H1 (cell line): Measurements from ENCODE around the gene CDH11. TPM values are rescaled to one million over a fixed set of nuclear protein-coding genes. Genes with fewer than 3 reads are reported as not detected.

Experiments used
- CTCF ChIA-PET: fragments of 300-600 bp; sonication (Branson Sonifier 250); formaldehyde crosslinking; loops from one replicate; lab custom pipeline; 2021; ENCODE audit not compliant: partially characterized antibody; lab: Charles Lee
- POLR2A ChIA-PET: fragments of 300-600 bp; sonication (Branson Sonifier 250); formaldehyde crosslinking; loops from one replicate; lab custom pipeline; 2021; ENCODE audit warnings: inconsistent platforms; ENCODE audit not compliant: partially characterized antibody; lab: Charles Lee
- DNase-seq, 2 experiments: peaks; one replicate each; pipeline versions ENCODE4 v3.0.0 to v3.0.0-alpha.2; 2010 to 2022; ENCODE audit warnings: low spot score in 2 of 2, low read depth in 1 of 2, mixed read lengths in 1 of 2
- FAIRE-seq: peaks from 2 replicates; lab custom pipeline; 2011; peaks lifted over from hg19 to GRCh38; lab: Jason Lieb, UNC
- H2AFZ ChIP-seq: 2 replicates; pipeline ENCODE4 v1.8.1; 2012; ENCODE audit warnings: low read length, inconsistent platforms
- H2AK5ac ChIP-seq: 2 replicates; pipeline ENCODE4 v1.6.1; 2013; ENCODE audit warnings: low read depth, low read length
- H2BK120ac ChIP-seq: replicated peaks from 2 replicates; pipeline ENCODE3; 2013; ENCODE audit warnings: low read depth, low read length, inconsistent platforms
- H2BK12ac ChIP-seq: 2 replicates; pipeline ENCODE4 v1.6.1; 2013; ENCODE audit warnings: low read depth, low read length
- H2BK15ac ChIP-seq: 2 replicates; pipeline ENCODE4 v1.6.1; 2013; ENCODE audit warnings: low read length
- H2BK20ac ChIP-seq: 2 replicates; pipeline ENCODE4 v1.6.1; 2013; ENCODE audit warnings: low read length
- H2BK5ac ChIP-seq: 2 replicates; pipeline ENCODE4 v1.6.1; 2013; ENCODE audit warnings: low read depth, low read length
- H3K14ac ChIP-seq: 2 replicates; pipeline ENCODE4 v1.6.1; 2013; ENCODE audit warnings: inconsistent platforms; ENCODE audit not compliant: insufficient read length
- H3K18ac ChIP-seq: 2 replicates; pipeline ENCODE4 v1.6.1; 2013; ENCODE audit warnings: low read length; ENCODE audit errors: extremely low read depth
- H3K23ac ChIP-seq: 2 replicates; pipeline ENCODE4 v1.6.1; 2013; ENCODE audit warnings: inconsistent platforms; ENCODE audit not compliant: insufficient read length
- H3K23me2 ChIP-seq: 2 replicates; pipeline ENCODE4 v1.6.1; 2013; ENCODE audit warnings: low read depth, low read length
- H3K27ac ChIP-seq: 2 replicates; pipeline ENCODE4 v1.6.1; 2011; ENCODE audit warnings: low read depth, low read length, inconsistent platforms
- H3K27me3 ChIP-seq, 4 experiments: replicated peaks in 1 of 4; 1 replicate in 1 of 4; 2 replicates in 3 of 4; pipeline versions ENCODE4 v1.6.1 to v1.8.1; 2011 to 2013; ENCODE audit warnings: low read length in 3 of 4, mild to moderate bottlenecking in 3 of 4, inconsistent platforms in 2 of 4, mixed read lengths in 2 of 4, moderate library complexity in 1 of 4; ENCODE audit not compliant: control insufficient read depth in 3 of 4, insufficient read depth in 3 of 4; ENCODE audit errors: extremely low read depth in 1 of 4
- H3K36me3 ChIP-seq, 4 experiments: 2 replicates each; pipeline versions ENCODE4 v1.6.1 to v1.8.1; 2011 to 2013; ENCODE audit warnings: mild to moderate bottlenecking in 4 of 4, low read length in 3 of 4, moderate library complexity in 2 of 4, control low read depth in 1 of 4, inconsistent platforms in 1 of 4; ENCODE audit not compliant: insufficient read depth in 4 of 4, control insufficient read depth in 2 of 4
- H3K4ac ChIP-seq: replicated peaks from 2 replicates; pipeline ENCODE3; 2013; ENCODE audit warnings: low read length, low read depth, mixed read lengths, inconsistent platforms; ENCODE audit not compliant: insufficient read length
- H3K4me1 ChIP-seq, 4 experiments: replicated peaks in 1 of 4; 1 replicate in 1 of 4; 2 replicates in 3 of 4; pipeline versions ENCODE4 v1.6.1 to v1.8.1; 2011 to 2013; ENCODE audit warnings: low read length in 3 of 4, inconsistent platforms in 2 of 4, mixed read lengths in 1 of 4; ENCODE audit not compliant: insufficient read depth in 4 of 4, control insufficient read depth in 3 of 4
- H3K4me2 ChIP-seq, 2 experiments: 2 replicates each; pipeline versions ENCODE4 v1.6.1 to v1.8.1; 2011 to 2013; ENCODE audit warnings: low read depth in 2 of 2, low read length in 2 of 2, control low read depth in 1 of 2, inconsistent platforms in 1 of 2, mild to moderate bottlenecking in 1 of 2; ENCODE audit not compliant: insufficient read depth in 1 of 2
- H3K4me3 ChIP-seq, 4 experiments: fragments of 200-600, 300-600 bp in 1 of 4; sonication (generic), shearing (Covaris generic), sonication (Bioruptor Twin) in 1 of 4; 2 replicates each; pipeline versions ENCODE4 v1.5.1 to v1.8.1; 2011 to 2016; ENCODE audit warnings: low read length in 4 of 4, low read depth in 3 of 4, control low read depth in 2 of 4, inconsistent platforms in 2 of 4, mild to moderate bottlenecking in 2 of 4, mixed read lengths in 1 of 4, moderate library complexity in 1 of 4; ENCODE audit not compliant: insufficient read depth in 2 of 4; ENCODE audit errors: extremely low read depth in 1 of 4
- H3K56ac ChIP-seq: replicated peaks from 2 replicates; pipeline ENCODE3; 2013; ENCODE audit warnings: low read depth, mild to moderate bottlenecking, mixed read lengths, low read length, inconsistent platforms; ENCODE audit not compliant: insufficient read length
- H3K79me1 ChIP-seq: 2 replicates; pipeline ENCODE4 v1.6.1; 2013; ENCODE audit warnings: low read depth, low read length, control low read depth
- H3K79me2 ChIP-seq, 2 experiments: 2 replicates each; pipeline versions ENCODE4 v1.6.1 to v1.8.1; 2012 to 2013; ENCODE audit warnings: low read length in 2 of 2, mild to moderate bottlenecking in 2 of 2, inconsistent platforms in 1 of 2; ENCODE audit not compliant: insufficient read depth in 2 of 2, control insufficient read depth in 1 of 2
- H3K9ac ChIP-seq, 4 experiments: replicated peaks in 1 of 4; 1 replicate in 1 of 4; 2 replicates in 3 of 4; pipeline versions ENCODE4 v1.6.1 to v1.8.1; 2011 to 2013; ENCODE audit warnings: low read depth in 3 of 4, low read length in 3 of 4, control low read depth in 2 of 4, mild to moderate bottlenecking in 2 of 4, moderate library complexity in 2 of 4, inconsistent platforms in 1 of 4; ENCODE audit errors: extremely low read depth in 1 of 4
- H3K9me3 ChIP-seq, 2 experiments: 2 replicates each; pipeline versions ENCODE4 v1.6.1 to v1.8.1; 2012 to 2013; ENCODE audit warnings: mild to moderate bottlenecking in 2 of 2, moderate library complexity in 2 of 2, control low read depth in 1 of 2, inconsistent platforms in 1 of 2, low read depth in 1 of 2, low read length in 1 of 2, mixed read lengths in 1 of 2; ENCODE audit not compliant: insufficient read depth in 2 of 2
- H4K20me1 ChIP-seq, 2 experiments: replicated peaks in 1 of 2; 2 replicates each; pipeline versions ENCODE3 to v1.8.1; 2011 to 2013; ENCODE audit warnings: inconsistent platforms in 2 of 2, low read length in 2 of 2, mild to moderate bottlenecking in 1 of 2; ENCODE audit not compliant: insufficient read depth in 2 of 2, control insufficient read depth in 1 of 2
- H4K5ac ChIP-seq: 2 replicates; pipeline ENCODE4 v1.6.1; 2013; ENCODE audit warnings: low read length, low read depth, mixed read lengths, inconsistent platforms; ENCODE audit not compliant: insufficient read length
- H4K8ac ChIP-seq: 2 replicates; pipeline ENCODE4 v1.8.0; 2013; ENCODE audit warnings: mild to moderate bottlenecking, moderate library complexity, low read length, inconsistent platforms; ENCODE audit not compliant: insufficient read depth; ENCODE audit errors: extremely low read depth
- H4K91ac ChIP-seq: replicated peaks from 2 replicates; pipeline ENCODE3; 2013; ENCODE audit warnings: low read length, mixed read lengths, inconsistent platforms; ENCODE audit not compliant: insufficient read length
- BACH1 ChIP-seq: IDR thresholded peaks from 2 replicates; pipeline ENCODE4 v1.6.1; 2012; ENCODE audit warnings: low read length, improper control_type of control experiment
- CBX8 ChIP-seq: fragments of 300-800, 300-1000 bp; sonication (generic); IDR thresholded peaks from 2 replicates; pipeline ENCODE4 v1.7.1; 2016; ENCODE audit warnings: low read depth, low read length, borderline replicate concordance
- CTBP2 ChIP-seq: IDR thresholded peaks from 2 replicates; pipeline ENCODE4 v1.7.0; 2011; ENCODE audit warnings: borderline replicate concordance, mild to moderate bottlenecking, moderate library complexity, mixed read lengths, low read length; ENCODE audit not compliant: insufficient read depth, insufficient read length
- KDM5A ChIP-seq: fragments of 200-600 bp; IDR thresholded peaks from 2 replicates; pipeline ENCODE4 v1.7.1; 2012; ENCODE audit warnings: mild to moderate bottlenecking, low read length, inconsistent platforms, mixed read lengths
- MAFK ChIP-seq: IDR thresholded peaks from 2 replicates; pipeline ENCODE4 v1.6.1; 2012; ENCODE audit warnings: low read depth, mild to moderate bottlenecking, improper control_type of control experiment, low read length
- RBBP5 ChIP-seq: IDR thresholded peaks from 2 replicates; pipeline ENCODE4 v1.7.1; 2012; ENCODE audit warnings: low read depth, mild to moderate bottlenecking, inconsistent platforms, low read length, moderate library complexity, borderline replicate concordance
- SP1 ChIP-seq: IDR thresholded peaks from 2 replicates; pipeline ENCODE4 v1.6.1; 2011; ENCODE audit warnings: low read depth, low read length
- TAF1 ChIP-seq: IDR thresholded peaks from 2 replicates; pipeline ENCODE4 v1.6.1; 2011; ENCODE audit warnings: mild to moderate bottlenecking, low read depth, low read length
- WGBS, 2 experiments: shearing (Covaris generic) in 1 of 2; methylation state at CpG; one replicate each; pipeline versions ENCODE4 v1.1.6 to v1.1.7; 2013 to 2015; ENCODE audit warnings: low lambda C conversion rate in 2 of 2, mixed read lengths in 2 of 2, inconsistent platforms in 1 of 2, low coverage in 1 of 2, missing lambda C conversion rate in 1 of 2; ENCODE audit not compliant: insufficient replicate concordance in 2 of 2, insufficient coverage in 1 of 2, insufficient read length in 1 of 2; ENCODE audit errors: extremely low coverage in 1 of 2, missing lambda C conversion rate in 1 of 2; 5-methylcytosine and 5-hydroxymethylcytosine counted together
- polyA plus RNA-seq, 7 experiments: library from polyadenylated mRNA; depleted of rRNA in 3 of 7; stranded (reverse) in 5 of 7; unstranded in 2 of 7; fragments of >200 nt in 5 of 7; fragments of 200-250 nt in 2 of 7; gene quantifications; 1 replicate in 5 of 7; 2 replicates in 1 of 7; 4 replicates in 1 of 7; pipeline versions ENCODE4 v1.2.1 to v1.2.3, GENCODE V29; 2011 to 2013; ENCODE audit warnings: missing spikeins in 2 of 7, mixed read lengths in 2 of 7
- total RNA-seq: library from RNA; stranded (reverse); fragmentation: NEBNext Ultra II Directional; extraction: Animal tissue kit (Norgen Biotek cat#: 25700); gene quantifications from 2 replicates; pipeline ENCODE4 v1.2.1, GENCODE V29; 2021
- TF ChIP-seq, protein P1 (sequence below): IDR thresholded peaks from 2 replicates; pipeline ENCODE4 v1.6.1; 2012; ENCODE audit warnings: inconsistent platforms
- TF ChIP-seq, protein P2 (sequence below), 3 experiments: IDR thresholded peaks; 1 replicate in 2 of 3; 2 replicates in 1 of 3; pipeline versions ENCODE4 v1.5.1 to v1.6.1; 2011; ENCODE audit warnings: low read length in 3 of 3, mild to moderate bottlenecking in 3 of 3, inconsistent platforms in 2 of 3, low read depth in 1 of 3, moderate library complexity in 1 of 3; ENCODE audit not compliant: insufficient read depth in 1 of 3; ENCODE audit errors: control extremely low read depth in 1 of 3

Gene CDH11
- total and polyA plus RNA-seq, 2 of the 8 experiments (the other 6 are each of a cell fraction or from before 2014, with no cell fraction given), result 3.3 to 8.4 TPM

DNA sequence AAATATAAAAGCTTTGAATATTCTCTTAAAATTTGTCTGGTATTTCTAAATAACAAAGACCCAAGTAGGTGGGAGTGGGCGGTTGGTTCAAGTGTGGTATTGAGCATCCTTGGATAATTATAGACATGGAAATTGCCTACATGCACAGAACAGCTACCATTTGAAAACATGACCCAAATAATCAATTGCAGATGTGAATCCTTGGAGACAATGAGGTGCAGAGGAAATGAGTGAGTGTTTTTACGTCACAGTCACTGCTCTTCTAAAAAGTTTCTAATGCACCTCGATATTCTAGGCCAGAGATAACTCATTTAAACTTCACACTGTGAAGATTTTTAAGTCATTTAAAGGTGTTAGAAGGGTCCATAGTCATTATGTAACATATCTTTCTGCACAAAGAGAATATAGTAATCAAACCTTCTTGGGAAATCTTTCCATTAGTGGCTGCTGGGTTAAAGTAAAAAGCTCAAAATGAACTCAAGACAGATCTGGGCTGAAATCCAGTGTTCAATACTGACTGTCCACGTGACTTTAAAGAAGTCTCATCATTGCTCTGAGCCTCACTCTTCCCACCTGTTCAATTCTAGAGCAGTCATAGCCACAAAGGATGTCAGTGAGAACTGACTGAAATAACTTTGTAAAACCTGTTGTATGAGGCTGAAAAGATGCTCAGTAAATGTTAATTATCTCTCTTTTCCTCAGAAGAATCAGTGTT is 144.5 kb downstream of the CDH11 start:
- DNase-seq (no peak), FAIRE-seq (no peak)
- ChIA-PET POLR2A (no interaction called here), CTCF (interaction anchor here (0.7 kb wide), 1 partner anchor 91 kb away, joined by 3 read pairs; no protein-coding TSS in a partner anchor)
- H3K4me1 ChIP-seq, result no peaks in the 10 kb centered on the region
- H3K27me3 ChIP-seq, result no peaks in the 10 kb centered on the region
- no peak overlapping the region for H4K91ac ChIP-seq
- no peak overlapping the region for H3K4me3 ChIP-seq
- H2AK5ac ChIP-seq, result no peak overlapping the region
- no peak overlapping the region for H3K4me2 ChIP-seq
- no peak overlapping the region for H2BK12ac ChIP-seq
- H3K79me1 ChIP-seq, result no peaks in the 10 kb centered on the region
- no peak overlapping the region for H4K5ac ChIP-seq
- no peak overlapping the region for H2BK120ac ChIP-seq
- 93% methylated on average over 4 of the region's 4 CpGs; no CpG with 5 or more reads in 1 of the 2 experiments for WGBS, 2 experiments
- no peak overlapping the region for H2BK15ac ChIP-seq
- no peak overlapping the region for H2AFZ ChIP-seq
- H2BK20ac ChIP-seq, result no peak overlapping the region
- H3K56ac ChIP-seq, result no peak overlapping the region
- H4K20me1 ChIP-seq, result no peaks in the 10 kb centered on the region
- no peak overlapping the region for H2BK5ac ChIP-seq
- H3K14ac ChIP-seq, result no peak overlapping the region
- H3K27ac ChIP-seq, result no peak overlapping the region
- no peak overlapping the region for H4K8ac ChIP-seq
- no peak overlapping the region for H3K18ac ChIP-seq
- H3K23ac ChIP-seq, result no peak overlapping the region
- no peaks in the 10 kb centered on the region for H3K79me2 ChIP-seq
- no peaks in the 10 kb centered on the region for H3K9me3 ChIP-seq
- no peak overlapping the region for H3K9ac ChIP-seq
- no peaks in the 10 kb centered on the region for H3K36me3 ChIP-seq
- H3K4ac ChIP-seq, result no peak overlapping the region
- H3K23me2 ChIP-seq, result no peaks in the 10 kb centered on the region
- TF ChIP-seq MAFK (no peak), CBX8 (no peak), KDM5A (no peak), CTBP2 (no peak), RBBP5 (no peak), SP1 (no peak), BACH1 (no peak), TAF1 (no peak)
- TF ChIP-seq, protein P1, sequence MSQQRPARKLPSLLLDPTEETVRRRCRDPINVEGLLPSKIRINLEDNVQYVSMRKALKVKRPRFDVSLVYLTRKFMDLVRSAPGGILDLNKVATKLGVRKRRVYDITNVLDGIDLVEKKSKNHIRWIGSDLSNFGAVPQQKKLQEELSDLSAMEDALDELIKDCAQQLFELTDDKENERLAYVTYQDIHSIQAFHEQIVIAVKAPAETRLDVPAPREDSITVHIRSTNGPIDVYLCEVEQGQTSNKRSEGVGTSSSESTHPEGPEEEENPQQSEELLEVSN, result no peak
- TF ChIP-seq, protein P2, sequence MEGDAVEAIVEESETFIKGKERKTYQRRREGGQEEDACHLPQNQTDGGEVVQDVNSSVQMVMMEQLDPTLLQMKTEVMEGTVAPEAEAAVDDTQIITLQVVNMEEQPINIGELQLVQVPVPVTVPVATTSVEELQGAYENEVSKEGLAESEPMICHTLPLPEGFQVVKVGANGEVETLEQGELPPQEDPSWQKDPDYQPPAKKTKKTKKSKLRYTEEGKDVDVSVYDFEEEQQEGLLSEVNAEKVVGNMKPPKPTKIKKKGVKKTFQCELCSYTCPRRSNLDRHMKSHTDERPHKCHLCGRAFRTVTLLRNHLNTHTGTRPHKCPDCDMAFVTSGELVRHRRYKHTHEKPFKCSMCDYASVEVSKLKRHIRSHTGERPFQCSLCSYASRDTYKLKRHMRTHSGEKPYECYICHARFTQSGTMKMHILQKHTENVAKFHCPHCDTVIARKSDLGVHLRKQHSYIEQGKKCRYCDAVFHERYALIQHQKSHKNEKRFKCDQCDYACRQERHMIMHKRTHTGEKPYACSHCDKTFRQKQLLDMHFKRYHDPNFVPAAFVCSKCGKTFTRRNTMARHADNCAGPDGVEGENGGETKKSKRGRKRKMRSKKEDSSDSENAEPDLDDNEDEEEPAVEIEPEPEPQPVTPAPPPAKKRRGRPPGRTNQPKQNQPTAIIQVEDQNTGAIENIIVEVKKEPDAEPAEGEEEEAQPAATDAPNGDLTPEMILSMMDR (IDR thresholded peaks at IDR 0.05; ENCODE audit: control extremely low read depth in 1 of 3, insufficient read depth in 1 of 3, low read depth in 1 of 3, low read length in 3 of 3), result no peak
